Liver (tissue), 2 donors: ENCODE results near the gene TSPYL2.

Source experiments
- GABPA ChIP-seq, 2 donors: IDR thresholded peaks in 1 of 2; conservative IDR thresholded peaks in 1 of 2; 2 replicates each; pipeline ENCODE4 v1.6.1; 2016; ENCODE audit warnings: antibody characterized with exemption in 2 of 2, mild to moderate bottlenecking in 1 of 2, moderate library complexity in 1 of 2
- TF ChIP-seq, protein P1 (sequence below): IDR thresholded peaks from 2 replicates; pipeline ENCODE4 v1.6.1; 2016; ENCODE audit warnings: antibody characterized with exemption
- donor health status: healthy.

DNA sequence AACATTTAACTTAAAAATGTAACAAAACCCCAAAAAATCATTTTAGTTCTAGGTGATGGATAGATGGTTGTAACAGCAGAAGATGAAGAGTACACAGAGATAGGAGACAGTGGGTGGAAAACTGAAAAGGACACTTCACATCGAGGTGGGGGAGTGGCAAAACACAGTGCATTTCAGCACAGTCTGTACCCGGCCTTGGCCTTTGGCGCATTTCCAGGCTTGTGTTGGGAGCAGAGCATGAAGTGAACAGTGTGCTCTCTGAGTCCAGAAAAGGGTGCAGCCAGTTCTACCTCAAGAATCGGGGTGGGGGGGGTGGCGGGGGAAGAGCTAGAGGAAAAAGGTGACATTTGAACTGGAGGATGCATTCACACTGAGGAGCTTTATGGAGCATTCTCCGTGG lies 4.3 kb downstream of the TSPYL2 start:
- TF ChIP-seq GABPA (IDR thresholded peaks at IDR 0.05 in 1 of 2, conservative IDR thresholded peaks at IDR 0.05 in 1 of 2), result no peak
- TF ChIP-seq, protein P1, sequence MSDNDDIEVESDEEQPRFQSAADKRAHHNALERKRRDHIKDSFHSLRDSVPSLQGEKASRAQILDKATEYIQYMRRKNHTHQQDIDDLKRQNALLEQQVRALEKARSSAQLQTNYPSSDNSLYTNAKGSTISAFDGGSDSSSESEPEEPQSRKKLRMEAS, result no peak
